ENCODE results near the gene WDR59.
"Not testable (repeated sequence)": the region's sequence is repeated elsewhere in the genome, so short reads cannot be mapped to it uniquely, and the experiment has no call there.

WDR59 gene

DNA sequence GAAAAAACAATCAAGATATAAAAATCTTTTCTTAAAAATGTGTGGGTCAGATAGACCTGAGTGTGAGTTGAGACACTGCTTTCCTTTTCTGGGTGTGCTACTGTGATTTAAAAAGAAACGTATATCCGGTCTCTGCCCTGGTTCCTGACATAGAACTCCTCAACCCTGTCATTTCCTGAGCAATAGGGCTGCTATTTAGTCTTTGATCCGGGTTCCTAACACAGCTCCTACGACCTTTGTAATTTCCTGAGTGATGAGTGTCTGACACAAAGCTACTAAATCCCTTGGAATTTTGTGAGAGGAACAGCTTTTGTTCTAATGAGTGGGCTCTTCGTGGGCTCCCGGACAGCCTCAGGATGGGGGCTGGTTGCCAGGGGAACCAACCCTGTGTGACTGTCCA, 116.4 kb downstream of the WDR59 start:
- in situ Hi-C loops (cut with MboI; ENCODE audit: low sequenced_read_pairs): no loop called here

DNA sequence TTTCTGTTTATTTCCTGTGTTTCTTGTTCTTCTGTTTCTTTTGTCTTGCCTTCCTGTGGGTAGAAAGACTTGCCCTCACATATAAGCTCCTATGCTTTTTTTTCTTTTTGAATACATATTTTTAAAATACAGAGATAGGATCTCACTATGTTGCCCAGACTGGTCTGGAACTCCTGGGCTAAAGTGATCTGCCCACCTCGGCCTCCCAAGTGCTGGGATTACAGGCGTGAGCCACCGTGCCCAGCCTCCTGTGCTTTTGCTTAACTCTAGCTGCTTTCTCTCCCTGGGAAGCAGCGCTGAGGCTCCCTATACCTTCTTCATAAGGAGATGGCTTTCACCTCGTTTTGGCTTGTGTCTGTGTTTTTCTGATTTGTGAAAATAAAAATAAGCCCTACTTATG, 116.9 kb downstream of the WDR59 start:
- in situ Hi-C loops (cut with MboI; ENCODE audit: low sequenced_read_pairs): no loop called here

- in situ Hi-C loops (cut with MboI; ENCODE audit: low sequenced_read_pairs): no loop called here
Measured at GRCh38 chr16:74867281-74867849, 117.6 kb downstream of the WDR59 start.

DNA sequence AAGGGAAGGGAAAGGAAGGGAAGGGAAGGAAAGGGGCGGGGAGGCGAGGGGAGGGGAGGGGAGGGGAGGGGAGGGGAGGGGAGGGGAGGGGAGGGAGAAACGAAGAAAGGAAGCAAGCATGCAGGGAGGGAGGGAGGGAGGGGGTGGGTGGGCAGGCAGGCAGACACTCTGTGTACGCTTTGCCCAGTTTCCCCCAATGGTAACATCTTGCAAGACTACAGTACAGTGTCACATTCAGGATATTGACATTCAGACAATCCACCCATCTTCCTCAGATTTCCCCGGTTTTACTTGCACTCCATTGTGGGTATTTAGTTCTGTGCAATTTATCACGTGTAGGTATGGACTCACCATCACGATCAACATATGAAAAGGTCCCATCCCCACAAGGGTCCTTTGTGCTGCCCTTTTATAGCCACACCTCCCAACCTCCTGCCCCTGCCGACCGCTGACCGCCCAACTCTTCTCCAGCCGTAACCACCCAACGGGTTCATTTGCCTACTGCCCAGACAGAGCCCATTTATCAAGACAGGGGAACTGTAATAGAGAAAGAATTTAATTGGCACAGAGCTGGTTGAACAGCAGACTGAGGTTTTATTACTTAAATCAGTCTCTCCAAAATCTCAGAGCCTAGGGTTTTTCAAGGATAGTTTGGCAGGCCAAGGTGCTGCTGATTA, 118.9 kb downstream of the WDR59 start:
- in situ Hi-C loops (cut with MboI; ENCODE audit: low sequenced_read_pairs): no loop called here

DNA sequence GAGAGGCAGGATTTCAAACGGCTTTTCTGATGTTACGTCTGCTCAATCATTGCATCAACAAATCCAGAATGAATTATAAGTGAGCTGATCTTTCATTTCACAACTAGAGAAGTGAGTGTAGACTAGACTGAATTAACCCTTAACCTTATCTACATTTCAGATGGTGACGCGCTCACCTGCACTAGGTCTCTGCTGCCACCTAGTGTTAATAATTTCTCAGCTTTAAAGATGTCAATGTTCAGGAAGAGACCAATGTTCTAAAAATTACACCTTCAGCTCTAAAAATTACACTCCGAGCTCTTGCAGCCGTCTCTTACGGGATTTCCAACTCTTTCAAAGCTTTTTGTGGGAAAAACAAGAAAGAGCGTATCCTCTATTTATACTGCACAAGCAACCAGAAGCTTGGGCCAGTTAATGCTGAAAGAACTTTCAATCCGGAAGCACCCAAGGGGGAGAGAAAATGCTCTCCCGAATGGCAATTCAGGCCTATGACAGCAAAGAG, 122.1 kb downstream of the WDR59 start:
- in situ Hi-C loops (cut with MboI; ENCODE audit: low sequenced_read_pairs): no loop called here

DNA sequence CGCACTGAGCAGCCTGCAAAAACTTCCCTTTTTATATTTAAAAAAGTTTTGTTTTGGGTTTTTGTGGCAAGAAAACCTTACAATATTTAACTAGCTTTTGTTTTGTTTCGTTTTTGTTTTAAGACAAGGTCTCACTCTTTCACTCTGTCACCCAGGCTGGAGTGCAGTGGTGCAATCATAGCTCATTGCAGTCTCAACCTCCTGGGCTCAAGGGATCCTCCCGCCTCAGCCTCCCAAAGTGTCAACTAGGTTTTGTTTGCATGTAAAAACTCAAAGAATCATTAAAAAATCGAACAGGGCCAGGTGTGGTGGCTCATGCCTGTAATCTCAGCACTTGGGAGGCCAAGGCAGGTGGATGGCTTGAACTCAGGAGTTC, 132.4 kb downstream of the WDR59 start:
- in situ Hi-C loops (cut with MboI; ENCODE audit: low sequenced_read_pairs): no loop called here

DNA sequence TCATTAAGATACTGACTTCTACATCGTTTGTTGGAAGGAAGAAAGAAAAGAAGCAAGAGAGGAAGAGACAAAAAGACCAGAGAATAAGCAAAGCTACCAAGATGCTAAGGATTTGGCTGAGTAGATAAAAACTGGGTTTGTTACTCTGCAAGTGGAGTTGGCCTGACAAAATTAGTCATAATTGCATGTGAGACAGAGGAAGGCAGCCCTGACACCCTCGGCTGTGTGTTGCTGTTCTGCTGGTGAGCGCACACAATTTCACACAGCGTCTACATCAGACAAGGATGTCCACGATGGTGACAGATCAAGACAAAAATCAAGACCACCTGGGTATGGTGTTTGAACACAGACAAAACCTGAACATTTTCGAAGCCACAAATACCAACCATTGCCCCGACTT, 134.9 kb downstream of the WDR59 start:
- in situ Hi-C loops (cut with MboI; ENCODE audit: low sequenced_read_pairs): no loop called here

GRCh38 chr16:74847202-74847601, 137.7 kb downstream of the WDR59 start:
- in situ Hi-C loops (cut with MboI; ENCODE audit: low sequenced_read_pairs): no loop called here

DNA sequence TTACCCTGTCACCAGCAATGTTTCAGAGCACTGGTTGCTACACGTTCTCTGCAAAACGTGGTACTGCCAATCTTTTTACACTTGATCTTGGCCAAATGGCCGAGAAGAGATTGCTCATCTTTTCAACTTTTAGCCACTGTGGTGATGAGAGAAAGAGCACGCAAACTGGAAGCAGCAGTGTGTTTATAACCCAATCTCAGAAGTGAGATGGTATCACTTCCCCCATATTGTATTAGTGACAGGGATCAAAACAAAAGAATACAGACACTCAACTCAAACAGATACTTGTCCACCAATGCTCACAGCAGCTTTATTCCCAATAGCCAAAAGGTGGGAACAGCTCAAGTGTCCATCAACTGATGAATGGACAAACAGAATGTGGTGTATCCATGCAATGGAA, 138.2 kb downstream of the WDR59 start:
- in situ Hi-C loops (cut with MboI; ENCODE audit: low sequenced_read_pairs): no loop called here

DNA sequence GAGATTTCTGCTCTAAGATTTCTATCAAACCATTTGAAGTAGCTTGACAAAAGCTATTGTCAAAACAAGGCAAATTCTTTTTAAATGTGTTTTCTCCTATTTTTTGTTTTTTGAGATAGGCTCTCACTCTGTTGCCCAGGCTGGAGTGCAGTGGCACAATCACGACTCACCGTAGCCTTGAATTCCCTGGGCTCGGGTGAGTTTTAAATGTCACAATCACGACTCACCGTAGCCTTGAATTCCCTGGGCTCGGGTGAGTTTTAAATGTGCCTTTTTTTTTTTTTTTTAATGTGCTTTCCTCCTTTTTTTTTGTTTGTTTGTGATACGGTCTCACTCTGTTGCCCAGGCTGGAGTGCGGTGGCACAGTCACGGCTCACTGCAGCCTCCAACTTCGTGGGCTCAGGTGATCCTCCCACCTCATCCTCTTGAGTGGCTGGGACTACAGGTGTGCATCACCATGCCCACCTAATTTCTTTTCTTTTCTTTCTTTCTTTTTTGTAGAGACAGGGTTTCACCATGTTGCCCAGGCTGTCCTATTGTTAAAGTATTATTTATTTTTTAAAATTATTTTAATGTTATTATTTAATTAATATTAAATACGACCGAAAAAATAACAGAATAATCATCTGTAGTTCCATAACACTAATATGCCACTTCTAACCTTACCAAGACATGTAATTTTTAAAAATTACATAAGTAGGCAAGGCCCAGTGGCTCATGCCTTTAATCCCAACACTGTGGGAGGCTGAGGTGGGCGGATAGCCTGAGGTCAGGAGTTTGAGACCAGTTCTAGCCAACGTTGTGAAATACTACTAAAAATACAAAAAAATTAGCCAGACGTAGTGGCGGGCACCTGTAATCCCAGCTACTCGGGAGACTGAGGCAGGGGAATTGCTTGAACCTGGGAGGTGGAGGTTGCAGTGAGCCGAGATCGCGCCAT, 140.6 kb downstream of the WDR59 start:
- in situ Hi-C loops (cut with MboI; ENCODE audit: low sequenced_read_pairs): no loop called here

GRCh38 chr16:74843381-74844035, 141.4 kb downstream of the WDR59 start:
- in situ Hi-C loops (cut with MboI; ENCODE audit: low sequenced_read_pairs): not testable (repeated sequence)

GRCh38 chr16:74842413-74842812, 142.5 kb downstream of the WDR59 start:
- in situ Hi-C loops (cut with MboI; ENCODE audit: low sequenced_read_pairs): no loop called here

- in situ Hi-C loops (cut with MboI; ENCODE audit: low sequenced_read_pairs): no loop called here
Measured at GRCh38 chr16:74841904-74842303, 143.0 kb downstream of the WDR59 start.

GRCh38 chr16:74841469-74841868, 143.5 kb downstream of the WDR59 start:
- in situ Hi-C loops (cut with MboI; ENCODE audit: low sequenced_read_pairs): no loop called here

DNA sequence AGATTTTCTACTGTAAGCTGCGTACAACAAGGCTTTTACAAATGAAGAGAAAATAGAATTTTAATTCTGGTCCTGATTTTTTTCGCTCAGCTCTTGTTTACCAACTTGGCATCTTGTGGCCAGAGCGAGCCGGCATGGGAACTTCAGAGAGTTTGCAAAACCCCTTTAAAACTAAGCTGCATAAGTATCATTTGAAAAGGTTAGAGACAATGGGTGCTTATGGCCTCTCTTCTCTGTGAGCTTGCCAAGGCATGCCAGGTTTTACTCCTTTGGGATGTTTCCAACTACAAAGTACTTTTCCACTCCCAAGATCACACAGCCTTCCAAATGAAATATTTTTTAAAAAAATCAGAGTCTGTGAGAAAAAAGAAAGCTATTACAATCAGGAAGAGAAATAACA, 147.9 kb downstream of the WDR59 start:
- in situ Hi-C loops (cut with MboI; ENCODE audit: low sequenced_read_pairs): no loop called here

DNA sequence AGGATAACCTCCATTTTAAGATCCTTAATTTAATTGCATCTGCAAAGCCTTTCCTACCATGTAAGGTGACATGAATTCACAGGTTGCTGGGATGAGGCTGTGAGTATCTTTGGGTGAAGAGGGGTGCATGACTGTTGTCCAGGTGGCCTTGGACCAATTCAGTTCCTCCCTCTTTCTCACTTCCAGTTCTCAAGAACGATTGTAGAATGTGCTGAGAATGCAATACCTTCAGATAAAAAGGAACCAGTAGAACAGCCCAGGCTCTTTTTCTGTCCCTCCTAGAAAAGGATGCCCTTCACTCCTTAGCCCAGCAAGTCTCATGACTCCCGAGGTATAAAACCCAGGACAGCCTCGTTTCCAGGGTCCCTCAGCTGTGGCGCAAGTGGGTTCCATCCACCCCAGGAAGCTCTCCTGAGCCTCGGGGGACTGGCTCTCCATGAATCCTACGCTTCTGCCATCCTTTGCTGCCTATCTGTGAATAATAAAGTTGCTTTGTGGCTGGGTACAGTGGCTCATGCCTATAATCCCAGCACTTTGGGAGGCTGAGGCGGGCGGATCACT, 148.7 kb downstream of the WDR59 start:
- in situ Hi-C loops (cut with MboI; ENCODE audit: low sequenced_read_pairs): no loop called here

DNA sequence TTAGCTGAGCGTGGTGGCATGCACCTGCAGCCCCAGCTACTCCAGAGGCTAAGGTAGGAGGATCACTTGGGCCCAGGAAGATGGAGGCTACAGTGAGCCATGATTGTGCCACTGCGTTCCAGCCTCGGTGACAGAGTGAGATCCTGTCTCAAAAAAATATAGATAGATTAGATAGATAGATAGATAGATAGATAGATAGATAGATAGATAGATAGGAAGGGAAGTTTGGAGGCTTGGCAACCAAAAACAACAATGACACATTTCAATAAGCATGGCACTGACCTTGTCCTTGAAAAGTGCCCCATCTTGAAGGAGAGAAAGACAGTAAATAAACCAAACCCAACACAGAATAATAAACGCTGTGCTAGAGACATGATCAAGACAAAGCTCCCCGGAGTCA, 152.7 kb downstream of the WDR59 start:
- in situ Hi-C loops (cut with MboI; ENCODE audit: low sequenced_read_pairs): no loop called here

GRCh38 chr16:74831467-74831866, 153.5 kb downstream of the WDR59 start:
- in situ Hi-C loops (cut with MboI; ENCODE audit: low sequenced_read_pairs): no loop called here

GRCh38 chr16:74830648-74831047, 154.3 kb downstream of the WDR59 start:
- in situ Hi-C loops (cut with MboI; ENCODE audit: low sequenced_read_pairs): no loop called here

- in situ Hi-C loops (cut with MboI; ENCODE audit: low sequenced_read_pairs): no loop called here
Measured at GRCh38 chr16:74829637-74830036, 155.3 kb downstream of the WDR59 start.

GRCh38 chr16:74825941-74826340, 159.0 kb downstream of the WDR59 start:
- in situ Hi-C loops (cut with MboI; ENCODE audit: low sequenced_read_pairs): no loop called here
